ENCODE measurements around the gene ANAPC10.

Gene ANAPC10

DNA sequence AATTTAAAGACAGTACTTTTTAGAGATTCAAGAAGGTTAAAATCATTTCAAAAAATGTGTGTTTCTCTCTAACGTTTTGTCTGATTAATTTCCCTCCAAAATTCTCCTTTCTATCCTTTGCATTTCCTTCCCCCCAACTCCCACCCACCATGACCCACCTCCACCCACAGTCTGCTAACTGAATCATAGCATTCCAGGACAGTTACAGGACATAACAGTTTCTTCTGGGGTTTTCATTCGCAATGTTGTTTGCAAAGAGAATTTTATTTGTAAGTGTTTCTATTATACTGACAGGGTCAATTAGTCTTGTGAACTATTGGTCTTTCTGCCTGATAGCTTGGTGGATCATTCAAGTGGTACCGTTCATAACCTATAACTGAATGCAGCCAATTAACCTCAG lies 53.7 kb downstream of the ANAPC10 start:
- no peak overlapping the region for H3K4me3 ChIP-seq (ENCODE audit: control insufficient read depth, low read depth, low read length)
- no peak for DNase-seq (ENCODE audit: low read depth)
- TF ChIP-seq, protein P1, sequence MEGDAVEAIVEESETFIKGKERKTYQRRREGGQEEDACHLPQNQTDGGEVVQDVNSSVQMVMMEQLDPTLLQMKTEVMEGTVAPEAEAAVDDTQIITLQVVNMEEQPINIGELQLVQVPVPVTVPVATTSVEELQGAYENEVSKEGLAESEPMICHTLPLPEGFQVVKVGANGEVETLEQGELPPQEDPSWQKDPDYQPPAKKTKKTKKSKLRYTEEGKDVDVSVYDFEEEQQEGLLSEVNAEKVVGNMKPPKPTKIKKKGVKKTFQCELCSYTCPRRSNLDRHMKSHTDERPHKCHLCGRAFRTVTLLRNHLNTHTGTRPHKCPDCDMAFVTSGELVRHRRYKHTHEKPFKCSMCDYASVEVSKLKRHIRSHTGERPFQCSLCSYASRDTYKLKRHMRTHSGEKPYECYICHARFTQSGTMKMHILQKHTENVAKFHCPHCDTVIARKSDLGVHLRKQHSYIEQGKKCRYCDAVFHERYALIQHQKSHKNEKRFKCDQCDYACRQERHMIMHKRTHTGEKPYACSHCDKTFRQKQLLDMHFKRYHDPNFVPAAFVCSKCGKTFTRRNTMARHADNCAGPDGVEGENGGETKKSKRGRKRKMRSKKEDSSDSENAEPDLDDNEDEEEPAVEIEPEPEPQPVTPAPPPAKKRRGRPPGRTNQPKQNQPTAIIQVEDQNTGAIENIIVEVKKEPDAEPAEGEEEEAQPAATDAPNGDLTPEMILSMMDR (IDR thresholded peaks at IDR 0.05; ENCODE audit: control insufficient read depth, insufficient read depth, low read depth, low read length, missing control alignments), result no peak

DNA sequence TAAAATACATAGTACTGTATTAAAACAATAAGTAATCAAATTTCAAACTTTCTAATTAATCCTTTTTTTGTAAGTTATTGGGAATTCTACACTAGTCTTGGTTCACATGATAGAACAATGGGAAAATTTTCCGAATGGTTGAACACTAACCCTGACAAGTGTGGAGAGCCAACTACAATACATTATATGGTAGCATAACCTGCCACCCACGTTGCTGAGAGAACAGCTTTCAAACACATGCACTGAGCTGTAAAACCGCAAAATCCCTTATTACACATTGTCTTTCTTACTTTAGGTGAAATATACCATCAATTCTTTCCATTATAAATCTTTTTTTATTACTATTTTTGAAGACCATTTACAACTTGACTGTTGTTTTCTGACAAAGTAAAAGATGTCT lies 54.7 kb downstream of the ANAPC10 start:
- H3K4me3 ChIP-seq (ENCODE audit: control insufficient read depth, low read depth, low read length), result no peak overlapping the region
- DNase-seq (ENCODE audit: low read depth), result no peak
- TF ChIP-seq, protein P1 (IDR thresholded peaks at IDR 0.05; ENCODE audit: control insufficient read depth, insufficient read depth, low read depth, low read length, missing control alignments), result no peak

DNA sequence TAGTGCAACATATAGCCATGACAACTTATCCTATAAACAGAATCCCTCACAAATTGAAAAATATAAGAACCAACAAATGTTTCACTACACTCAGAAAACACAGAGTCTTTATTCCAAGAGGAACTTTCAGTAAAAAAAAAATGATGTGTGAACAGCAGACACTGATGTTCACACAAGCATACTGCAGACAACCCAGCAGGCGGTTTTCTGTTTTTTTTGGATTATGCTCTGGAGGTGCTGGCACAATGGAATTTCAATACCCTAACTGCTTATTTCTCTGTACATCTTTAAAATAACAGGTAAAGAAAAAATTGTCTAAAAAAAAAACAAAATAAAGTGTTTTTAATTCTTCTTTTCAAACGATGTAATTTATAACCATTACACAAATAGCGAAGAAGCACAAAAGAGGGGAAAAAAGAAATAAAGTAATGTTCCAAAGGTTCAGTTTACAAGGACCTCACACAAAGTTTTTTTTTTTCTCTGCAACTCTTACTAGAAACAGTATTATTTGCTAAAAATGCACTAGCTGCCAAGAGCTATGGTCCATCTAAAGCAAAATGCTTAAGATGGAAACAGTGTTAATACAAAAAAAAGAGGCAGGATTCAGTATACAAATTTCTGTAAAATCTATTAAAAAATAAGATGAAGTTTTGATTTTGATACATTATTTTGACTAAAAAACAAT lies 55.3 kb downstream of the ANAPC10 start:
- H3K4me3 ChIP-seq (ENCODE audit: control insufficient read depth, low read depth, low read length), result no peak overlapping the region
- TF ChIP-seq, protein P1 (IDR thresholded peaks at IDR 0.05; ENCODE audit: control insufficient read depth, insufficient read depth, low read depth, low read length, missing control alignments), result no peak
- no peak for DNase-seq (ENCODE audit: low read depth)

DNA sequence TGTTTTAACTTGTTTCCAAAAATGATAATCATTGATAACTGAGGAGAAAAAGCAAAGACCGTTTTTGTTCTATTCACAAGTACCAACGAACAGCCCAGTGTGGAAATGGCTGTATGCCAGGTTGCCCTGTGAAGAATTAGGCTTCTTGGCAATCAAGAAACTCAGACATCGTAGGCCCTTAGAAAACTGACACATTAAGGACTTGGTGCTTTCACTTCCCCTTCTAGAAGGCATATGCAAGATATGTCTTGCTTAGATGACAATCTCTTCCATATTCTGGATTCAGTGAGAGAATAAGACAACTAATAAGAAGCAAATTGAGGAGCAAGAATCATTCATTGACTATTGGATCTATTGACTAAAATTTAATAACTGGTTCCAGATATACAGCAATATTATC lies 56.6 kb downstream of the ANAPC10 start:
- DNase-seq (ENCODE audit: low read depth), result no peak
- H3K4me3 ChIP-seq (ENCODE audit: control insufficient read depth, low read depth, low read length), result no peak overlapping the region
- TF ChIP-seq, protein P1 (IDR thresholded peaks at IDR 0.05; ENCODE audit: control insufficient read depth, insufficient read depth, low read depth, low read length, missing control alignments), result no peak

DNA sequence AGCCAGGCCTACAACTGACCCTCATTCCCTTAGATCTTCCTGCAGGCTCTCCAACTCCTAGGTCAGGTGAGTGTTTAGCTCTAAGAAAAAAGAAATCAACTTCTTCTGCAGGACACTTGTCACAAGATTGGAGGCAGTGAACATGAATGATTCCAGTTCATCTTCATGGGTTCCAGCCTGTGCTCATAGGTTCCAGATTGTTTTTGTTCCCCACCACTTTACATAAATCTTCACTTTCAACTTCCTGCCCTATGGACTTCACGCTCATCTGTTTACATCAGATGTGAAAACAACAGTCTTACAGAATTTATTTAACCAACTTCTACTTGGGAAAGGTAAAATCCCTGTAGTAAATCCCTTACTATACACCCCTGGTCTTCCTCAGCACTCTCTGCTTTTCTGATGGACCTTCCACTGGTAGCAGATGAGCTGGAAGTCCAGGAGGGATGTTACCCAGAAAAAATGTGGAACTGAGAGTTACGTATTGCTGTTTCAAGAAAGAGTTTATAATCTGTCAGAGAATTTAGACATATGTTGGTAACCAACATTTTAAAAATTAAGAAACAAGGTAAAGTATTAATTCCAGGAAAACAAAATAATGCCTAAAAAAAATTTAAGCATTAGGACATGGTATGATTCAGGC lies 62.4 kb downstream of the ANAPC10 start:
- TF ChIP-seq, protein P1 (IDR thresholded peaks at IDR 0.05; ENCODE audit: control insufficient read depth, insufficient read depth, low read depth, low read length, missing control alignments), result no peak
- no peak for DNase-seq (ENCODE audit: low read depth)
- H3K4me3 ChIP-seq (ENCODE audit: control insufficient read depth, low read depth, low read length), result no peak overlapping the region

DNA sequence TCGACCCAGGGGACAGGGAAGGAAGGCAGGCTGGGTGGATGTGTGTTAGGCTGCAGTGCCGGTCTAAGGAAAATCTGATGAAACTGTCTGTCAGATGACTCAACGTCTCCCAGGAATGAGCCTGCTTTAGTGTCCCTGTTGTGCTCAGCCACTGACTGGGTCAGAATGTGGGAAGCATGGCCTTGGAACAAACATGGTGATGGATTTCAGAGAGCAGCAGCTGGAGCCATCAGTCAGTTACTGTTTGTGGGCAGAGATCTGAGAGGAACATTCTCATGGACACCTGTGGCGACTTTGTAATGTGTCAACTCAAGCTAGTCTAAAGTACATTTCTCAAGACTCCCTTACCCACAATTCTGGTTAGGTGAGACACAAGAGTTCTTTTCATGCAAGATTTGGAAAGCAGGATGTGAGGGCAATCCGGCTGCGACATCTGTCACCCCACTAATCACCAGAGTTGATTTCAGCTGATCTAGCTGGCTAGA lies 63.2 kb downstream of the ANAPC10 start:
- H3K4me3 ChIP-seq (ENCODE audit: control insufficient read depth, low read depth, low read length), result no peak overlapping the region
- TF ChIP-seq, protein P1 (IDR thresholded peaks at IDR 0.05; ENCODE audit: control insufficient read depth, insufficient read depth, low read depth, low read length, missing control alignments), result no peak
- peak; percentile 47 for DNase-seq (ENCODE audit: low read depth)

Measured in AG09309 (cell line).